Duodenal mucosa (tissue), 2 donors: Measurements from ENCODE around the gene SRPRB.

Source experiments
- H3K27ac ChIP-seq: one replicate; pipeline ENCODE4 v1.7.0; 2013; ENCODE audit warnings: low read depth, low read length
- H3K27me3 ChIP-seq, 2 donors: one replicate each; pipeline ENCODE4 v1.7.0; 2013; ENCODE audit warnings: low read length in 2 of 2, control low read depth in 1 of 2; ENCODE audit not compliant: insufficient read depth in 2 of 2, control insufficient read depth in 1 of 2
- H3K36me3 ChIP-seq, 2 donors: one replicate each; pipeline ENCODE4 v1.7.0; 2013; ENCODE audit warnings: low read length in 2 of 2, control low read depth in 1 of 2; ENCODE audit not compliant: insufficient read depth in 2 of 2, control insufficient read depth in 1 of 2
- H3K4me1 ChIP-seq, 2 donors: one replicate each; pipeline ENCODE4 v1.7.0; 2013; ENCODE audit warnings: low read length in 2 of 2, control low read depth in 1 of 2; ENCODE audit not compliant: insufficient read depth in 2 of 2, control insufficient read depth in 1 of 2
- H3K4me3 ChIP-seq, 2 donors: one replicate each; pipeline ENCODE4 v1.7.0; 2013; ENCODE audit warnings: low read length in 2 of 2, low read depth in 1 of 2
- H3K9ac ChIP-seq, 2 donors: one replicate each; pipeline ENCODE4 v1.7.0; 2013; ENCODE audit warnings: low read length in 2 of 2, low read depth in 1 of 2
- H3K9me3 ChIP-seq, 2 donors: one replicate each; pipeline ENCODE4 v1.7.0; 2013; ENCODE audit warnings: low read length in 2 of 2, control low read depth in 1 of 2; ENCODE audit not compliant: control insufficient read depth in 1 of 2

The SRPRB gene

GRCh38 chr3:133865136-133865855, 59.7 kb downstream of the SRPRB start:
- no peaks in the 10 kb centered on the region for H3K36me3 ChIP-seq
- H3K9me3 ChIP-seq, result no peaks in the 10 kb centered on the region
- no peaks in the 10 kb centered on the region for H3K27me3 ChIP-seq
- no peak overlapping the region for H3K27ac ChIP-seq
- no peaks in the 10 kb centered on the region for H3K4me1 ChIP-seq
- no peak overlapping the region for H3K4me3 ChIP-seq
- no peak overlapping the region for H3K9ac ChIP-seq

GRCh38 chr3:133866141-133866540, 60.5 kb downstream of the SRPRB start:
- Histone ChIP-seq H3K9me3 (no peaks in the 10 kb centered on the region), H3K9ac (no peak overlapping the region), H3K4me3 (no peak overlapping the region), H3K27ac (no peak overlapping the region), H3K36me3 (no peaks in the 10 kb centered on the region), H3K27me3 (no peaks in the 10 kb centered on the region), H3K4me1 (no peaks in the 10 kb centered on the region)

- Histone ChIP-seq H3K27ac (no peak overlapping the region), H3K9ac (no peak overlapping the region)
Measured at GRCh38 chr3:133868186-133868585, 62.6 kb downstream of the SRPRB start.

GRCh38 chr3:133868758-133869475, 63.3 kb downstream of the SRPRB start:
- Histone ChIP-seq H3K36me3 (no peaks in the 10 kb centered on the region), H3K27ac (no peak overlapping the region), H3K4me3 (no peak overlapping the region), H3K9ac (no peak overlapping the region), H3K27me3 (no peaks in the 10 kb centered on the region), H3K9me3 (no peaks in the 10 kb centered on the region), H3K4me1 (no peaks in the 10 kb centered on the region)

More at GRCh38 chr3:133868186-133868585, 62.6 kb downstream of the SRPRB start:
- Histone ChIP-seq H3K27me3 (no peaks in the 10 kb centered on the region), H3K36me3 (no peaks in the 10 kb centered on the region), H3K4me3 (no peak overlapping the region), H3K9me3 (no peaks in the 10 kb centered on the region), H3K4me1 (no peaks in the 10 kb centered on the region)

- Histone ChIP-seq H3K4me3 (no peak overlapping the region), H3K36me3 (no peaks in the 10 kb centered on the region), H3K4me1 (no peaks in the 10 kb centered on the region), H3K9me3 (no peaks in the 10 kb centered on the region), H3K9ac (no peak overlapping the region), H3K27me3 (no peaks in the 10 kb centered on the region), H3K27ac (no peak overlapping the region)
Measured at GRCh38 chr3:133869586-133869985, 64.0 kb downstream of the SRPRB start.

DNA sequence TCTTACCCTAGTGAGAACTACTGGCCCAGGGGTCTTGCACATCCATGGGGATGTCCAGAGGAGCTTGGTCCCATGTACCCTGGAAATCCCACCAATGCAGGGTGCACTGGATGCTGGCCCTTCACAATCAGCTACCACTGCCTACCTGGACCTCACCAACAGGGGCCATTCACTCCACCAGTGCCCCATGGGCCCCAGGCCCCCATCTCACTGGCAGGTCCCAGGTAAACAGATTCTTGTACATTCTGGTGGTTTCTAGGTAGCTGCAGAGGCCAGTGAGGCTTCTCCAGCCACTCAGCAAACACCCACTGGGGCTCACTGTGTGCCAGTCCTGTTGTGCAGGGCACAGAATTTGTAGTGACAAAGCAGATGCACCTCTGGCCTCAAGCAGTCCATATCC, 65.2 kb downstream of the SRPRB start:
- H3K9me3 ChIP-seq, result no peaks in the 10 kb centered on the region
- no peaks in the 10 kb centered on the region for H3K36me3 ChIP-seq
- no peak overlapping the region for H3K27ac ChIP-seq
- H3K4me1 ChIP-seq, result no peaks in the 10 kb centered on the region
- H3K27me3 ChIP-seq, result no peaks in the 10 kb centered on the region
- H3K9ac ChIP-seq, result no peak overlapping the region
- no peak overlapping the region for H3K4me3 ChIP-seq
